ENCODE data around the gene NEURL1B.

NEURL1B gene

DNA sequence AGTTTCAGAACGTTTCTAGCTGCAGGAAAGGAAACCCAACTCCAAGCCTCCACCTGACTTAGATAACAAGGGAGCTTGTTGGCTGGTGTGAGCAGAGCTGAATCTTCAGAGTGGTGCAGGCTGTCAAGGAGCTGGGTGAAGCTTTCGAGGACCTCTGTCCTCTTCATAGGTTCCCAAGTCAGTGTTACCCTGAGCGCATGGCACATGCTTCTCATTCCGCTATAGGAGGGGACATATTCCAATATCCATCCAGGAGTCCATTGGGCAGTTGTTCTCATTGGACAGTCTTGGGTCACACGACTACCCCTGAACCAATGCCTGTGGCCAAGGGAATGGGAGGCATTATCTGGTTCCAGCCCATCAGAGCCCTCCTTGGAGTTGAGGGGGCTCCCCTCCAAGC lies 79.6 kb downstream of the NEURL1B start:
- DNase-seq: no peak

DNA sequence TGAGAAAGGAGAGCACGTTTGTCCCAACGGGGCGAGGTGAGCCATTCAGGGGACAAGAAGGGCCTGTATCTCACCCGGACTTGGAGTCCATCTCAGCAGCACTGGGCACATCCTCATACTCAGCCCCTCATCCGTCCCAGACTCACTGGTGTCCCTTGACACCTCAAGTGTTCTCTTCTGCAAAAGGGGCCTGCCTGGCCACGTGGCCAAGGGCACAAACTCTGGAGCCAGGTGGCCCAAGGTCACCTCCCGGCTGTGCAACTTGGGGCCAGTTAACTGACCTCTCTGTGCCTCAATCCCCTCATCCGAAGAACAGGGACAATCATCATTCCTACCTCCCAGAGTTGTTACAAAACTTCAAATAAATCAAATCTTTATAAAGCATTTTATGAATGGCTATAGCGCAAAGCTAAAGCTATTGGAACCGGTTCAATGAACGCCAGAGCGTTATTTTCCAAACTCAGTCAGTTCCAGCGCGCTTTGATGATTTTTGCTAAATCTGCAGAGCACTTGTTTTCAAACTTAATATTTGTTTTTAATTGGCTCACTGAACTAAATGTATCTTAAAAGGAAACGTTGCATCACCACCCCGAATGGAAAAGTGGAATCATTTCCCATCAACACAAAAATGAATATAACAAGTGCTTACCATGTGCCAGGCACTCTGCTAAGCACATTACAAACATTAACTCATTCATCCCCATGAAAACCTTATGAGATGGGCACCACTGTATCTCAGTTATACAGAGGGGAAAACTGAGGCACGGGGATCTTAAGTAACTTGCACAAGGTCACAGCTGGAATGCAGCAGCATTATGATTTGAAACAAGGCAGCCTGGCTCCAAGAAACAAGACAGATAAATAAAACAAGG lies 80.6 kb downstream of the NEURL1B start:
- DNase-seq: no peak

DNA sequence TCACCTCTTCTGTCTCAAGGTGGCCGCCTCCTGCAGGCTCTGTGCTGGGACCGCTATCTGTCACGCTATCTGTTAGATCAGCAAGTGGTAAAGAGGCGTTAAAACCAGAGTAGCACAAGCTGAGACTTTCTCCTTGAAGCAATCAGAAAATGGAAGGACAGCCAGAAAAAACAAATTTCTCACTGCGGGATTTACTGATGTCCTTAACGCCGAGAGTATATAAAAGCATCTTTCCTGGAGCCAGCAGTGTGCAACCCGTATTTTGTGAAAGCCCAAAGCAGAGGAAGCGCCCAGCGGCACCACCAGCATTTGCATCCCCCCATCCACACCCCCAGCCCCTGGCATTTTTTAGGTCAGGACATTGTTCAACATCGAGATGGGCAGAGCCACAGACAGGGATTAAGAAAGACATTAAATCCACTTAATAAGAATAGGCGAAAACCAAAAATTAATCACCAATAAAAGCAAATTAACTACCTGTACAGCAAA lies 81.3 kb downstream of the NEURL1B start:
- peak; percentile 46 for DNase-seq

DNA sequence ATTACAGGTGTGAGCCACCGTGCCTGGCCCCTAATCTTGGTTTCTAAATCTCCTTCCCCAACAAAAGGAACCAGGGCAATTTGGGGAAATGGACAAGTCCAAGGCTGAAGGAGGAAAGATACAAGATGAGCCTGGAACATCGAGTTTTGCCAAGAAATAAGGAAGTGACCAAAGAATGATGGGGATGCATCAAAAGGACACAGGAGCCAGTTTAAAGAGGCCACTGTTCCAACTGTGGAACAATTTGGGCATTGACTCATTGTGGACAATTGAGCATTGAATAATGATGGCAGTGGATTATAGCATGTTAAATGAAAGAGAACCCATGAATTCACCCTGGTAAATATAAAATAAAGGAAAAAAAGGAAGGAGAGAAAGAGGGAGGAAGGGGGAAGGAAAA lies 82.4 kb downstream of the NEURL1B start:
- DNase-seq: no peak

DNA sequence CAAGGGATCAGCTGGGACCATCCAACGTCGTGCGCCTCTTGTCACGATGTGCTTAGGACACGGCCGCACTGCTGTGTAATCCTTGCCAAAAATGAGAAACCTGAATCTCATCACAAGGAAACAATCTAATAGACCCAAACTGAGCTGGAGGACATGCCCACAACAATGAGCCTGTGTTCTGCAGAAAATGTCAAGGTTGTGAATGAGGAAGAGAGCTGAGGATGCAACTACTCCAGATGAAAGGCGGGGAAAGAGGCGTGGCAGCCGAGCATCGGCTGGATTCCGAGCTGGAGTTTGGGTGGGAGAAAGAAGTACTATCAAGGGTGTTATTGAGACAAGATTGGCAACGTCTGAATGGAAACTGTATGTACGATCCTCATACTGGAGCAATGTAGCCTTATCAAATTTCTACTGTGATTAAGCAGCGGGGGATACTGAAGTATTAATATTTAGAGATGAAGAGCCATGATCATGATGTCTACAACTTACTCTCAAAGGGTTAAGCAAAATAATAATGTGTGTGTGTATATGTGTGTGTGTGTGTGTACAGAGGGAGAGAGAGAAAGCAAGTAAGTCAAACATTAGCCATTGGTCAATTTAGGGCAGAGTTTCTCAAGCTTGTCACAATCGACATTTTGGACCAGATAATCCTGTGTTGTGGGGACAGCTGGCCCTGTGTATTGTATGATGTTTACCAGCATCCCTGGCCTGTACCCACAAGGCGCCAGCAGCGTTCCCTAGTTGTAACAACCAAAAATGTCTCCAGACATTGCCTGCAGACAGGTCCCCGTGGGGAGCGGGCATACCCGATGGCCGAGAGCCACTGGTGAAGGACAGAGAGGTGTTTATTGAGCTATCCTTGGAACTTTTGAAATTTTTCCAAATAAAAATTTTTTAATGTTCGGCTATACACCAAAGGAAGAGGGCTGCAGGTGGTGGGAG lies 83.5 kb downstream of the NEURL1B start:
- DNase-seq: no peak

DNA sequence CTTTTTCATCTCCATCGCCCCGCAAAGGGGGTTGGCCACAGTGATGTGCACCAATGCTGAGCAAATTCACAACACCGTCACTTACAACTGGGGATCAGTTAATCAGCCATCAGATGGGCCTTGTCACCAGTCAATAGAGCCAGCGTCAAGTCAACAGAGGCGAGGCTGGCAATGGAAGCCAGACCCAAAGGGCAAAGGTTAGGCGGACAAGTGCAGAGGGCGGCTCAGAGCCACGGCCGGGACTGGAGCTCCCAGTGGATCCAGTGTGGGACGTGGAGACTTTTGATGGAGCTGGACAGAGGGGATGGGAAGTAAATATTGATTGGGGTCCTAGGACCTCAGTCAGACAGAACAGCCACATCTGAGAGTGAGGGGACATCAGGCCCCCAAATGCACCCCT lies 84.2 kb downstream of the NEURL1B start:
- DNase-seq: no peak

DNA sequence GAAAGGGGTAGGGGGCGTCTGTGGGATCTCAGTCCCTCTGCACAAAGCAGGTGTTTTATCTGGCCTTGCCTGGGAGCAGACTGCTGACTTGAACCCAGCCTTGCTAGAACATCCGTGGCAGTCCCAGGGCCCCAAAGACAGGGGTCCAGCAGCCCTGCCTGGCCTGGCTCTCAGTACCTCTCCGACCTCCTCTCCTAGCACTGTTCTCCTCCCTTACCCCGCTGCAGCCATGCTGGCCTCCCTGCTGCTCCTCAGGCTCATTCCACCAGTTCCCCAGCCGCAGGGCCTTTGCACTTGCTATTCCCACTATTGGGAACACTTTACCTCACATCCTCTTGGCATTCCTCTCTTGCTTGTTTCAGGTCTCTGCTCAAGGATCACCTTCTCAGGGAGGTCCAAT lies 84.7 kb downstream of the NEURL1B start:
- no peak for DNase-seq

DNA sequence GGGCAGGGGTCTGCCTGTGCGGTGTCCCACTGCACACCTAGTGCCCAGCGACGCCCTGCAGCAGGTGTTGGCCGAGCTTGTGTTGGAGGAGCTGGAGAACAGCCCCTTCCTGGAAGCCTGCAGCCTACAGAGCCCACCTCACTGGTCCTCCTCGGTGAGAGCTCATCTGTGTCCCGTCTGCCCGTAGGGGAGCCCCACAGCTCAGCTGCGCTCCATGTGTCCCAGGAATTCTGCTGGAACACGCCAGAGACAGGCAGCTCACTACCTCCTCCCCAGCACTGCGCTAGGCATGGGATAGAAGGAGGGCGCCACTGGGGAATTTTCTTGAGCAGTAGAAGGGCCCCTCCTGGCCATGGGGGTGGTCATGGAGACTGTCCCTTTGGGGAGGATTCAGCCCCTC lies 85.9 kb downstream of the NEURL1B start:
- no peak for DNase-seq

DNA sequence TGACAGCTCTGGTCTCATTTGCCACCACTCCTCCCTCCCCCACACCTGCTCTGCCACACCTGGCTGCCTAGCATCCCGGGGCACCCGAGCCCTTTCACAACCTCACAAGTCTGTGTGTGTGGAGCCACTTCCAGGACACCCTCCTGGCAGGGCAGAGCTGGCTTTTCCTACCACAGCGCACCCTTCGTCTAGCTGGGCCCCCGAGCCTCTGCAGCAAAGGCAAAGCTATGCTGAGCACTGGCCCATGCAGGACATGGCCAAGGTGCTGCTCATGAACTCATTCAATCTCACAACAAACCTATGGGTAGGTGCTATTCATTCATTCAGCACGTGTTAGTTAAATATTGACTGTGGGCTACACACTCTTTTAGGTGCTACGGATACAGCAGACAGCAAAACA lies 86.5 kb downstream of the NEURL1B start:
- no peak for DNase-seq

DNA sequence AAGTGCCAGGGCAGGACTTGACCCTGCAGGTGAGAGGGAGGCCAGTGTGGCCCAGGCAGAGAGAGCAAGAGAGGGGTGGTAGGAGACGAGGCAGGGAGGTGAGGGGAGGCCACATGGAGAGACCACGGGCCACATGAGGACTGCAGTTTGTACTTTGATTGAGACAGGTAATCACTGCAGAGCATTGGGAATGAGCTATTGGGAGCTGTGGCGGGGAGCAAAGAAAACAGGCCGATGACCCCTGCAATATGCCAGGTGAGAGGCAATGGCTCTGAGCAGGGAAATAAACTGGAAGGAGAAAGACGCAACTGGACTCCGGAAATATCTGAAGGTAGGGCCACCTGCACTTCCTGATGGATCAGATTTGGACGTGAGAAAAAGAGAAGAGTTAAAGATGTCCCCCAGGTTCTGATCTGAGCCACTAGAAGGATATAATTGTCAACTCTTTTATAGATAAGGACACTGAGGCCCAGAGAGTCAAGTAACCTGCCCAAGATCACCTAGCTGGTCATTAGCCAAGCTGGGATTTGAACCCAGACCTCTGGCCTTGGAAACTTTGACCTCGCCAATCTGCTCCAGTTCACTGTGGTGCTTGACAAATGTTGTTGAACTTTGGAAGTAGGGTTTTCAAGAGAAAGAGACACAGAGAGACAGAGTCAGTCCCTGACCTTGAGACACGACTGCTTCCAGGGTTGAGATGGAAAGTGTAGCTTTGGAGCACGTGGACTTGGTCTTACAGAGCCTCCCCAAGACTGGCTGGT lies 87.6 kb downstream of the NEURL1B start:
- no peak for DNase-seq

DNA sequence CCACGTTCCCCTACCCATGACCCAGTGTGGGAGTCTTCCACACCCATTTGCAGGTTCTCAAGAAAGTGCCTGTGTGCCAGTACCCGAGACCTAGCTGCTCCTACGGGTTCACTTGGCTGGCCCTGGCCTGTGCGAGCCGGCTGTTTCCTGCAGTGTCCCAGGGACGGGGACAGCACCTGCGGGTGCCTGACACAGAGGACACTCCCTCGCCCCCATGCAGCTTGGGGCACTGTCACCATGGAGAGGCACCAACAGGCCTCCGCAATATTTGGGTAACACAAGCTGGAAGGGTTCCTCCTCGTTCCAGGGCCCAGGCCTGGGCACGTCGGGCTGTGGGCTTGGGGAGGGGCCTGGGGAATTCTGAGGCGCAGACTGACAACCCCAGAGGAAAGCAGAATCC lies 88.5 kb downstream of the NEURL1B start:
- DNase-seq: no peak

DNA sequence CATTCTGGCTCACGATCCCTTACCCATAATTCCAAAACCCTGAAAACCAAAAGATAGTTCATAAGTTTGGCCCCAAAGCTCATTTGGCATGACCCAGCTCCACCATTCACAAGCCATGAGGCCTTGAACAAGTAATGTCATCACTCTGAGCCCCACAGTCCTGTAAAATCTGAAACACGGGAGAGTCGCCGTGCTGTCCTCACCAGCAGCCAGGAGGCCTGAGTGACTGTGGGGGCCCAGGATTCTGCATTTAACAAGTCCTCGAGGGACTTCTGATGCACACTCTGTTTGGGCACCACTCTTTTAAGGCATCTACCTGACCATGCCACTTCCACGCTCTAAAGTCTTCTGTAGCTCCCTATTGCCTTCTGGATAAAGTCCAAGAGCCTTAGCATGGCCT lies 89.2 kb downstream of the NEURL1B start:
- no peak for DNase-seq

DNA sequence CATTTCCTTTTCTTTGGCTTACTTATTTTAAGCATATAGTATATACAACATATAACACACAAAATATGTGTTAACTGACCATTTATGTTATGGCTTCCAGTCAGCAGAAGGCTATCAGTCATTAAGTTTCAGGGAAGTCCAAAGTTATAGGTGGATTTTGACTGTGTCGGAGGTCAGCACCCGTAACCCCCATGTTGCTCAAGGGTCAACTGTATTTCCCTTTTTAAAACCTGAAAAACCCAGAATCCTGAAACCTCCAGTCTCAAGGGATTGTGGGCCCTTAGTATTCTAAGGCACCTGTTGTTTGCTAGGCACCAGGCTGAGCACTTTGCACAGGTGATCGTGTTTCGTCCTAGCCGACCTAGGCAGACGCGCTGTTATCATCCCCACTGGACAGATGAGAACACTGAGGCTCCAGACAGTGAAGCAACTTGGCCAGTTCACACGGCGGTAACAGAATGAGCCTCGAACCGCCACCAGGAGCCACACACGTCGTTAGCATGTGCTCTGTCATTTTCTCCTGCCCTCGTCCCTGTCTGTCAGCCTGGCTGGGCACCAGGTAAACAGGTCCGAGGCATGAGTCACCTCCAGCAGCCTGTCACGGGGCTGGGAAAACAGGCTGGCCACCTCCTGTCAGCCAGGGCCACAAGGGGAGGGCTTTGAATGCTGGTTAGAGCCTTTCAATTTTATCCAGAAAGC lies 90.1 kb downstream of the NEURL1B start:
- DNase-seq: no peak

DNA sequence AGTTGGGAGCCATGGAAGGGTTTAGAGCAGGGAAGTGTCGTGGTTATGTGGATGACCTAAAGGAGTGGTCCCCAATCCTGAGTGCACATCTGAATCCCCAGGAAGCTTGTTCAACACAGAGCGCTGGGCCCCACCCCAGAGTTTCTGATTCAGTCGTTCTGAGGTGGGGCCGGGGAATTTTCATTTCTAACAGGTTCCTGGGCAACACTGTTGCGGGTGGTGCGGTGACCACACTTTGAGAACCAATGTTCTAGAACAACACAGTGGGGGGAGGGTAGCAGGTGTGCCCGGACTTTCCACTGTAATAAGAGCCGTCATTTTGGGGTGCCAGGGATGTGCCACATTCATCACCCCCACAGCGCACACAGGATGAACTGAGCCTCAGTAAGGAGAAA lies 90.6 kb downstream of the NEURL1B start:
- DNase-seq: no peak

DNA sequence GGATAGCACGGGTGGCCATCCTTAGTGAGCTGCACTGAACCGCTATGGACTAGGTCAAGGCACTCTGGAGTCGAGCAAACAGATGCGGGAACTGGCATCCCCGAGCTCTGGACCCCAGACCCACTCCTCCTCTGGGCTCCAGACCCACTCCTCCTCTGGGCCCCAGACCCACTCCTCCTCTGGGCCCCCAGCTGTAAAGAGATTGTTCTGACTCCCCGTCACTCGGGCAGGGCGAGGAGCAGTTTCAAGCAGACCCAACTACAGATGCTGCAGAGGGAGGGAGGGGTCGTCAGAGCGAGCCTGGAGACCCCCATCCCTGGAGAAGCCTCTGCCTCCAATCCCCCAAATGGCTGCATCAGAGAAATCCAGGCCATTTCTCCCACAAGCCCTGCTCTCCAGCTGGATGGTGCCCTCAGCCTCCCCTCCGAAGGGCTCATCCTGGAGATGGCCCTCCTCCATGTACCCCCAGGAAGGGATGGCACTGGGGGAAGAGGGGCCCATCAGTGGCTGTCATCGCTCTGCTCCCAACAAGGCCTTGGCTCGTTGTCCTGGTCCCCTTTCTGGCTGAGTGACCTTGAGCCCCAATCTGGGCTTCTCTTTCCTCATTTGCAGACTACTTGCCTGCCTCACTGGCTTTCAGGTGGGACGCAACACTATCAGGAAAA lies 91.3 kb downstream of the NEURL1B start:
- DNase-seq: no peak

DNA sequence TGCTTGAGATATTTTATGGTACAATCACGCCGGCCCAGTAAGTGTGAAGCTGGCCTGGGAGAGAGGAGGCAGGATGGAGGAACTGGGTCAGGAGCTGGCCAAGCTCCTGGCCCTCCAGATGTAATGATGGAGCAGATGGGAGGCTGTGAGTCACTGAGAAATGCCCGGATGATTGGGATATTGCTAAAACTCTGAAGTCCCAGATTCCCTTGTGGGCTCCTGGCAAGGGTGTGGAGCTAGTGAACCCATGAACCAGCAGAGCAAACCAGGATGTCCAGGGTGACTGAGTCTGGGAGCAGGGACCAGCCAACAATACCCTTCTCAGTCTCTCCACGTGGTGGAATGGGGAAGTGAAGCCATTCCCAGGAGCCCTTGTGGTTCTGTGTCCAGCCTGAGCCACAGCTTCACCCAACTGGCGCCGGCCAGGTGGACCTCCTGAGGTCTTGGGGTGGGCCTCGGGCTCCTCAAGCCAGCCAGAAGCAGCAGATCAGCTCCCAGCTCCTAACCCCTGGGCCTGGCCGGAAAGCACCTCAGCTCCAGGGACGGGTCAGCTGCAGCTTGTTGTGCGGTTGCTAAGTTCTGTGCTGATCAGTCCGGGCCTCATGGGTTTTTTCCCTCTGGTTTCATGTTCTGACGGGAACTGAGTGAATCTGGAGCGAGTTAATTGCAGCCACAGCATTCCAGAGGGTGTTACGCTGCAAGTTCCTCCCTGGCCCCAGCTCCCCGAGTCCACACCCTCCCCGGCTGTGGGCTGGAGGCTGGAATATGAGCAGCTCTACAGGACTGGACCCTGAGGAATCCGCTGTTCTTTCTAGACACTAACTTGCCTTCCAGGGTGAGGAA lies 92.3 kb downstream of the NEURL1B start:
- no peak for DNase-seq

DNA sequence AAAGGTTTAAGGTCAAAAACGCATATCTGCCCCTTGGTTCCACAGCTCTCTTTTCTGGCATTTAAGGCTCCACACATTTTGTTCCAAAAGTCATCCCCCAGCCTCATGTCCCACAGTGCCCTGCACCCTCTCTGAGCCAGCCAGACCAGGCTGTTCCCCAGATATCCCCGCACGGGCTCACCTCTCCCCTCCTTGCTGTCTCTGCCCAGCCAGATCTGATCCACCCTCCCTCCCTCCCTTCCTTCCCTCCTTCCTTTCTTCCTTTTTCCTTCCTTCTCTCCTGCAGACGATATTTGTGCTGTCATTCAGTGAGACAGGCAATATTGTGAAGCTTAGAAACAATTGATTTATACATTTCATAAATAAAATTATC lies 92.9 kb downstream of the NEURL1B start:
- no peak for DNase-seq

DNA sequence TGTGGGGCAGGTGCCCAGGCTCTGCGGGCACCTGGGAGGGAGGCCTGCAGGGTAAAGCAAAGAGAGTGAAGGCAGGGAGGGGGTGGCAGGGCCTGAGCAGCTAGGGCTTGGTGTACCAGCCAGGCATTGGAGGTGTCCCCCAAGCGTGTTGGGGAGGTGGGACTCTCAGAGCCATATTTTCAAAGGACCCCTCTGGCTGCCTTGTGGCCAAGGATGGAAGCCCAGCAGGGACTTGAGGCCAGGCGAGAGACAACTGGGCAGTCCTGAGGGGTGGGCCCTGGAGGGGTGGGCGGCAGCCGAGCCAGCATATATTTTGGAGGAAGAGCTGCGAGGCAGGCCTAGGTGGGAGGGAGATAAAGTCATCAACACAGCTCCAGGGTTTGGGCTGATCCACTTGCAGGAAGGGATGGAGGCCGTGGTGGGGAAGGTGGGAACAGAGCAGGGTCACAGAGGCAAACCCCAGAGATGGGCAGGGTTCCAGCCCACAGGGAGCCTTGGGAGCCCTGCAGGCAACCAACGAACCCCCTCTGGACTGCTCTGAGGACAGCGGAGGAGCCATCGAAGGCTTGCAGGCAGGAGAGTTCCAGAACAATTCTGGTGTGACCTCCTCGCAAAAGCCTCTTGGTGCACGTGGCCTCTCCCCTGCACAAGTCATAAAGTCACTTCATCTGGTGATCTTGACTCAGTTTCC lies 94.2 kb downstream of the NEURL1B start:
- DNase-seq: no peak

DNA sequence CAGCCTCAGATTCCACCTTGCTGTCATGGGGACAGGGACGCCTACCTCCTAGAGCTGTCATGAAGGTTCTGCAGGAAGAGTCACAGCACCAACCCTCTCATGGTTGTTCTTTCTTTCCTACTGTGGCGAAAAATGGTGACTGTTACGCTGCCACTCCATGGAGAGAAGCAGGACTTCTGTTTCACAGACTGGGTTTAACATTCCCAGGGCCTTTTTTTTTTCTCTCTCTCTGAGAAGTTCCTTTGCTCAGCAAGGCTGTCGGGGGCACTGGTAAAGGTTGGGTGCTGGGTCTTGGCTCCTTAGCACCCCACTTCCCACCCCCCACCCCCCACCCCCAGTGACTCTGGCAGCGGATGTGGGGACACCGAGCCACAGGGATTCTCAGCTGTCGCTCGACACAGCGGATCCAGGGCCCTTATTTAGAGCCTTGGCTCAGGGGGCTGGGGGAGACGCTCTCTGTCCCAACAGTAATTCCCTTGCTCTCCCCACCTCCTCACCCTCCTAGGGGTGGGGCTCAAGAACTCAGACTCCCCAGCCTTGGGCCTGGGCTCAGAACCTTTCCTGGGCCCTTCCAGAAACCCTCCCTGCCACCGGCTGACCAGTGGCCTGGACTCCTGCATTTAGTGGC lies 95.6 kb downstream of the NEURL1B start:
- no peak for DNase-seq

DNA sequence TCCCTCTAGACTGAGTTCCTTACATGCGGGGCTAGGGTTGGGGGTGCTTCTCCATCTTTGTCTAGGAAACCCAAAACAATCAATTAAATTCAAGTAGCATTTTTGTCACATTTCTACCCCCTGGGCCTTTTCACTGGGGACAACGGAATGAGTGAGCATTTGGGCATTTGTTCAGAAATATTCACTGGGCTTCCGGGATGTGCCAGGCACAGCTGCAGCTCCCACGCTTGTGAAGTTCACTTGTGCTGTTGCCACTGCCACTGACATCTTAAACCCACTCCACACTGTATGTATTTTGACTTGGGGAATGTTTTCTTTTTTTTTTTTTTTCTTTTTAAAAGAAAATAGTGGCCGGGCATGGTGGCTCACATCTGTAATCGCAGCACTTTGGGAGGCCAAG lies 98.3 kb downstream of the NEURL1B start:
- DNase-seq: no peak
